ENCODE data around the gene SMG7.
A peak's percentile ranks its signal among the peaks of the same experiment; 100 is the strongest.

Gene SMG7

DNA sequence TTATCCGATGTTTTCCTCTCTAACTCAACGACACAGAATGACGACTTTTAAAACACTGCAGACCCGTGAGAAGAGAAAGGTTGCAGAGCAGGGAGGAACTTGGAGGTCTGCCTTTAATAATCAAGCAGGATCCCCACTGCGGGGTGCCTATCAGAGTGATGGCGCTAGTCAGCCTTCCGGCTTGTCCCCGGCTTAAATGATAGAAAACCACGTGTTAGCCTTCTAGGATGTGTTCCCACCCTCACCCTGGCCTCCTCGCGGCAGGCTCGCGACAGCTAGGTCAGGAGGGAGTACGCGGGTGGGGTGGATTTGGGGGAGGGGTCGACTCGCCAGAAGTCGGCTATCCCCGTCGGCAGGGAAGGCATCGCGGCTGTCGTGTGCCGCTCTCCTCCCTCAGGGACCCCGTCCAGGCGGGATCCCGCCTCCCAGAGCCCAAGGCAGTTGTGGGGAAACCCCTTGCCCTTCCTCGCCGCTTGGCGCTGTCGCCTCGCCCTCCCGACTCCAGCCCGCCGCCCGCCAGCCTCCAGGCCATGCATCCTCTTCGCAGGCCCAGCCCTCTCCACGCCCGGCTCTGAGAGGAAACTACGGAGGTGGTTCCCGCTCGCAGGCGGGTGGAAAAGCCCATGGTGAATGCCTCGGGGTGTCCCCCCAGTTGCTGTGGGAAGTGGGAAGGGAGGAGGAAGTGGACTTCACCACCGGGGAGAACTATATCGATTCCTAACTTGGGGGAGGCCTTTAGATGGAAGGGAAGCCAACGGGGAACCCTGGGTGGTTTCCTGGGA lies 1.1 kb upstream of the SMG7 start:
- peak; percentile 63 for DNase-seq

DNA sequence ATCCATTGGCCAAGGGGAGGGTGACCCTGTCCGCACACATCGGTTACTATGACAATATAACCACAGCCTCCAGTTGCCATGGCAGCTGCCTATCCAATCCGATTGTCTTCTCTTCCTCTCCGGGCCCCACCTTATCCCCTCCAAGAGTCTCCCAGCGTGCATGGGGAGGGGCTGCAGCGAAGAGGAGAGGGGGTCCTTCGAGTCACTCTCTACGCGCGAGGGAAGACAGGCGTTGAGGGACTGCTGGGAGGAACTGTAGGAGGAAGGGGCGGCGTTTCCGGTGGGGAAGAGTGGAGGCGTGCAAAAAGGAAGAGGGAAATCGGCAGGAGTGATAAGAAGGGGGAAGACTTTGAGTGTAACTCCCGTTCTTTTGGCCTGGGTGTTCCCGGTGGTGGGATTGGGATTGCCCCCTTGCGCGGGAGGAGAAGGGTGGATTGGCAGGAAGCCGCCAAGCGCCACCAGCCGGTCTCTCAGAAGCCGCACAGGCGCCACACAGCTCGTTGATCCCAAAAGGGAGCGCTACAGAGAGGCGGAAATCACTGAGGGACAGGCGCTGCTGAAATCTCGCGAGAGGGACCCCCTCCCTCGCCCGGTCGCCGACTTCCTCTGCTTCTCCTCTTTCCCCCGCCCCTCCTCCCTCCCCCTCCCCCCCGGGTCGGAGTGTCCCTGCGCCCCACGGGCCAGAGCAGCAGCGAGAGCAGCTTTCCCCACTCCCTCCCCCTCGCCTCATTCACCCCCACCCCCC lies 384 bp upstream of the SMG7 start:
- peak; percentile 97 for DNase-seq

GRCh38 chr1:183473217-183473536 lies 878 bp downstream of the SMG7 start:
- no peak for DNase-seq

- DNase-seq: no peak
Observed at GRCh38 chr1:183476081-183476480, 3.8 kb downstream of the SMG7 start.

- no peak for DNase-seq
Observed at GRCh38 chr1:183477986-183478781, 5.9 kb downstream of the SMG7 start.

DNA sequence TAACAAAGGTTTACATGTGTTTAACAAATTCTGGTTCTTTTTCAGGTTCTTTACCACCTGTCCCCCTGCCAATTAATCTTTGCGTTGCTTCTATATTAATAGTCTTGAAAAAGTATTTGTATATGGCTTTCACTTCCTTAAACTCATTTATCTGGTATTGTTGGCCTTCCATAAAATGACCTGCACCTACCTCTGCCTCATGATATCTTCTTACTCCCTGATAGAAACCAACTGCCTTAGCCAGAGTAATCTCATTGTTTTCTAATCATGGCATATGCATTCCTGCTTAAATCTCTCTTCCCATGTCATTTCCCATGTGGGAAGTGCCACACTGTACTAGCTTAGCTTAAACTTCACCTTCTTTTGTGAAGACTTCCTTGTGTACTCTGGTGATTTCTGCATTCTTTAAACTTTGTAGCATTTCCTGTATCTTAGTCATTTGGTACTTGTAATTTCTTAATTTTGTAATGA lies 8.7 kb downstream of the SMG7 start:
- DNase-seq: no peak

GRCh38 chr1:183483224-183483623 lies 10.9 kb downstream of the SMG7 start:
- no peak for DNase-seq

DNA sequence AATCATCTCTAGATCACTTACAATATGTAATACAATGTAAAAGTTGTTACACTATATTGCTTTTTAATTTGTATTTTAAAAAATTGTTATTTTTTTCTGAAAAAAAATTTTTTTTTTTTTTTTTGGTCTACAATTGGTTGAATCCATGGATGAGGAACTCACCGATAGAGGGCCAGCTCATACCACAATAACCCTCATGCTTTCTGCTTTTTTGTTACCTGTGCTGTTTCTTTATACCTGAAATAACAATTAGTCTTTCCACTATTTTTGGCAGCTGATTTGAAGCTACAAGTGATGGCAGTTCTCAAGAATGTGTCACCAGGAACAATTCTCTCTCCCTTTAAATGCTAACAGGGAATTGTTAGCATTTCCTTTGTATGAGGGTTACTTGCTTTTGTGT lies 12.0 kb downstream of the SMG7 start:
- DNase-seq: no peak

- DNase-seq: no peak
Observed at GRCh38 chr1:183484851-183485250, 12.6 kb downstream of the SMG7 start.

GRCh38 chr1:183487674-183488442 lies 15.6 kb downstream of the SMG7 start:
- no peak for DNase-seq

- no peak for DNase-seq
Observed at GRCh38 chr1:183490932-183491331, 18.6 kb downstream of the SMG7 start.

DNA sequence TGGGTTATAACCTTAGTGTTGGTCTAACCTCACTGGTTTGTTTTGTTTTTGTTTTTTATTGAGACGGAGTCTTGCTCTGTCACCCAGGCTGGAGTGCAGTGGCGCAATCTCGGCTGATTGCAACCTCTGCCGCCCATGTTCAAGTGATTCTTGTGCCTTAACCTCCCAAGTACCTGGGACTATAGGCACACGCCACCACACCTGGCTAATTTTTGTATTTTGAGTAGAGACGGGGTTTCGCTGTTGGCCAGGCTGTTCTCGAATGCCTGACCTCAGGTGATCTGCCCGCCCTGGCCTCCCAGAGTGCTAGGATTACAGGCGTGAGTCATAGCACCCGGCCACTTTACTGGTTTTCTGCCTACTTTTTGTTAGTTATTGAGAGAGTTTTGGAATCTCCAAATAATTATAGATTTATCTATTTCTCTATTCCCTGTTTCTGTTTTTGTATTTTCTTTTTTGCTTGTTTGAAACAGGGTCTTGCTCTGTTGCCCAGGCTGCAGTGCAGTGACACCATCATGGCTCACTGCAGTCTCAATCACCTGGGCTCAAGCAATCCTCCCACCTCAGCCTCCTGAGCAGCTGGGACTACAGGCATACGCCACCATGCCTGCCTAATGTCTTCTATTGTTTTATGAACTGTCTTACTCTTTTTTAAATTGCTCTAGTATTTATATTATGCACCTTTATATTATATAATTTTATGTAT lies 21.4 kb downstream of the SMG7 start:
- no peak for DNase-seq

GRCh38 chr1:183495420-183495819 lies 23.1 kb downstream of the SMG7 start:
- no peak for DNase-seq

- DNase-seq: no peak
Observed at GRCh38 chr1:183497218-183497617, 24.9 kb downstream of the SMG7 start.

DNA sequence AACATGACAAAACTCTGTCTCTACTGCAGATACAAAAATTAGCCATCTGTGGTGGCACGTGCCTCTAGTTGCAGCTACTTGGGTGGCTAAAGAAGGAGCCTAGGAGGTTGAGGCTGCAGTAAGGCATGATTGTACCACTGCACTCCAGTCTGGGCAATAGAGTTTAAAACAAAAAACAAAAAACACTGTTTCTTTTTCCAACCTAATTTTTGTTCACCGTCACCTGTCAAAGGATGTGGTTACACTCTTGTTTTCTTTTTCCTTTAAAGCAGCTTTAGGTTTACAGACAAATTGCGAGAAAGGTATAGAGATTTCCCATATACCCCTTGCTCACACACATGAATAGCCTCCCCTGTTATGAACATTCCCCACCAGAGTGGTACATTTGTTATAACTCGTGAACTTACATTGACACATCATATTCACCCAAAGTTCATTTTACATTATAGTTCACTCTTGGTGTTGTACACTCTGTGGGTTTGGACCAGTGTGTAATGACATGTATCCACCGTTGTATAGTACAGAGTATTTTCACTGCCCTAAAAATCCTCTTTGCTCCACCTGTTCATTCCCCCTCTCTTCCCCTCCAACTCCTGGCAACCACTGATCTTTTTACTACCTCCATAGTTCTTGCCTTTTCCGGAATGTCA lies 26.2 kb downstream of the SMG7 start:
- no peak for DNase-seq

- DNase-seq: no peak
Observed at GRCh38 chr1:183505454-183506089, 33.3 kb downstream of the SMG7 start.

GRCh38 chr1:183506561-183506960 lies 34.3 kb downstream of the SMG7 start:
- DNase-seq: no peak

DNA sequence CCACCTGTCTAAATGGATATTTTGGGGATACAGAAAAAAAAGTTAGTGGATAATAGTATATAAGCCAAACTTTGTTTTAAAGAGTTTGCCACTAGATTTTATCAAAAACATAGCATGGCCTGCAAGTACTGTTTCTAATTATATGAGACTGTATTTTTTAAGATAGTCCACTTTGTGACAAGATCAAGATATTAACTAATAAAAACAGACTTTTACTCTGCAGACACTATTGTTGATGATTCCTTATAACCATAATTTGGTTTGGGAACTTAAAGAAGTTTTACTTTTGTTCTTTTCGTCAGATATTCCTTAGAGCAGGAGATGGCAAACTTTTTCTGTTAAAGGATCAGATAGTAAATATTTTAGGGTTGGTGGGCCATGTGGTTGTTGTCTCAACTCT lies 36.4 kb downstream of the SMG7 start:
- no peak for DNase-seq

GRCh38 chr1:183512450-183512849 lies 40.2 kb downstream of the SMG7 start:
- no peak for DNase-seq

- no peak for DNase-seq
Observed at GRCh38 chr1:183514235-183514634, 41.9 kb downstream of the SMG7 start.

Data from effector CD8-positive, alpha-beta T cell (primary cell).